HG02571 (cell line): ENCODE results near the gene EEPD1.
"Not testable (repeated sequence)": the region's sequence is repeated elsewhere in the genome, so short reads cannot be mapped to it uniquely, and the experiment has no call there.

ENCODE experiments used
- ATAC-seq: cut with Tn5 transposase; IDR thresholded peaks from one replicate; pipeline ENCODE4 v1.9.1; 2021; ENCODE audit warnings: mild to moderate bottlenecking, moderate library complexity; ENCODE audit not compliant: unreplicated experiment

The EEPD1 gene

GRCh38 chr7:36314491-36314890 lies 161.4 kb downstream of the EEPD1 start:
- ATAC-seq: no peak

- ATAC-seq: no peak
Observed at GRCh38 chr7:36315309-36315944, 162.4 kb downstream of the EEPD1 start.

GRCh38 chr7:36316319-36316718 lies 163.3 kb downstream of the EEPD1 start:
- ATAC-seq: no peak

DNA sequence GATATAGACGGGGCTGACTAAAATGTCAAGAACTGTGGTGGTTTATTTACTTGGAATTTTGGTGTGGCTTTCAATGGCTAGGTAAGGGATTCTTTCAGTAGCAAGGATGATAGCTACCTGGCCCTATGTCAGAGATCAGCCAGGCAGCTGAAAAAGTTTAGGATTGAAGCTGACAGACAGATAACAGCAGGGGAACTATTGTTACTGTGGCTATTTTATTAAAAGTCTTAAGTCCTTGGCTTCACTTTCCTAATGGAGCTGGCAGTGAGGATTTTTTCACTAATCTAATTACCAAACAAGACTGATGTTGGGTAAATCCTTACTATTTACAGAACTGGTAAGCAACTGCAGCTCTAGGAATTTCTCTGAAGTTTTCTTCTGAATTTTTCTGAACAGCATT lies 164.2 kb downstream of the EEPD1 start:
- no peak for ATAC-seq

DNA sequence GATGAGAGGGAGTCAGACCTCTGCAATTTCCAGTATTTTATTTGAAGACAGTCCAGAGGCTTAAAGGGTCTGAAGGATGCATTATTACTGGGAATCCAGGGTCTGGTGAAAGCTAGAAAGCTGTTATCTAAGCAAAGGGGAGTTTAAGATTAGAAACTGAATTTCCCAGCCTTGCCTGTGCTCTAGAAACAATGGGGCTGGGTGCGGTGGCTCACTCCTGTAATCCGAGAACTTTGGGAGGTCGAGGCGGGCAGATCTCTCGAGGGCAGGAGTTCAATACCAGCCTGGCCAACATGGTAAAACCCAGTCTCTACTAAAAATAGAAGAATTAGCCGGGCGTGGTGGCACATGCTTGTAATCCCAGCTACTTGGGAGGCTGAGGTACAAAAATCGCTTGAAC lies 165.1 kb downstream of the EEPD1 start:
- ATAC-seq: no peak

DNA sequence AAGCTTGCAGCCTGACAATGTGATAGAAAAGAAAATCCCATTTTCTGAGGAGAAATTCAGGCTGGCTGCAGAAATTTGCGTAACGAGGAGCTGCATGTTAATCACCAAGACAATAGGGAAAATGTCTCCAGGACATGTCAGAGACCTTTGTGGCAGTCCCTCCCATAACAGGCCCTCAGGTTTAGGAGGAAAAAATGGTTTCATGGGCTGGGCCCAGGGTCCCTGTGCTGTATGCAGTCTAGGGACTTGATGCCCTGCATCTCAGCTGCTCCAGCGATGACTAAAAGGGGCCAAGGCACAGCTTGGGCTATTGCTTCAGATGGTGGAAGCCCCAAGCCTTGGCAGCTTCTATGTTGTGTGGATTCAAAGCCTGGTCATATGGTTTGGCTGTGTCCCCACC lies 168.2 kb downstream of the EEPD1 start:
- not testable (repeated sequence) for ATAC-seq

GRCh38 chr7:36336390-36336789 lies 183.3 kb downstream of the EEPD1 start:
- no peak for ATAC-seq

DNA sequence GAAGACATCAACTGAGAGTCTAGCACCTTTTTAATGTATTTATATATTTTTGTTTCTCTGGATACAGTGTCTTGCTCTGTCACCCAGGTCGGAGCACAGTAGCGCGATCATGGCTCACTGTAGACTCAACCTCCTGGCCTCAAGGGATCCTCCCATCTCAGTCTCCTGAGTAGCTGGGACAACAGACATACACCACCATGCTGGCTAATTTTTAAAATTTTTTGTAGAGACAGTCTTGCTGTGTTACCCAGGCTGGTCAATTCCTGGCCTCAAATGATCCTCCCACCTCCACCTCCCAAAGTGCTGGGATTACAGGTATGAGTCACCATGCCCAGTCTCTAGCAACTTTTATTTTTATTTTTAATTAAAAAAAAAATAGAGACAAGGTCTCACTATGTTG lies 185.2 kb downstream of the EEPD1 start:
- ATAC-seq: no peak

DNA sequence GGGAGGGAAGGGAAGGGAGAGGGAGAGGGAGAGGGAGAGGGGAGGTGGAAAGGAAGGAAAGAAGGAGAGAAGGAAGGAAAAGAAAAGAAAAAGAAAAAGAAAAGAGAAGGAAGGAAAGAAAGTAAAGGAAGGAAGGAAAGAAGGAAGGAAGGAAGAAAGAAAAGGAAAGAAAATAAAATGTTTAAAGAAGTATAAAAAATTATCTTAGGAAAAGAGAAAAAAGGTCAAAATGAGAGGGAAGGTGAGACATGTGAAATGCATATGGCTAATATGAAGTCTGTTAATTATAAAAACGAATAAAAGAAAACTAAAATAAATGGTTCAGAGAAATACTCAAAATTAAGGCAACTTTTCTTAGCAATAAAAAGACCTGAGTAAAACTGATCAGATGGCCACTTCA lies 190.5 kb downstream of the EEPD1 start:
- no peak for ATAC-seq

DNA sequence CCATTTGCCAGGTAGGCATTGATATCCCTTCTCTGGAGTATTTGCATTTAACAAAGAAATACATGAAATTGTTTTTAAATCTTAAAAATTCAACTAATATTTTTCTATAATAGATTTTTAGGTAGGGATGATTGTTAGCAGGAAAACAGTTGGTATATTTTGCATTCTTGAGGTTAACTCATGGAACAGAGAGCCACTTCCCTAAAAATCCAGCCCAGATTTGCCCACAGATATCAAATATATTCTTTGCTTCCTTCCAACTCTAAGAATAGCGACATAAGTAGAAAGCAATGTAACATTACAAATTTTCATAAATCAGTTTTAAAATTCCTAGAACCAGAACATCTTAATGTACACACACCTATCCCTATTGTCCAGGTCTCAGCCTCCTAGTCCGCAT lies 191.6 kb downstream of the EEPD1 start:
- ATAC-seq: no peak

- ATAC-seq: no peak
Observed at GRCh38 chr7:36346260-36346831, 193.3 kb downstream of the EEPD1 start.

DNA sequence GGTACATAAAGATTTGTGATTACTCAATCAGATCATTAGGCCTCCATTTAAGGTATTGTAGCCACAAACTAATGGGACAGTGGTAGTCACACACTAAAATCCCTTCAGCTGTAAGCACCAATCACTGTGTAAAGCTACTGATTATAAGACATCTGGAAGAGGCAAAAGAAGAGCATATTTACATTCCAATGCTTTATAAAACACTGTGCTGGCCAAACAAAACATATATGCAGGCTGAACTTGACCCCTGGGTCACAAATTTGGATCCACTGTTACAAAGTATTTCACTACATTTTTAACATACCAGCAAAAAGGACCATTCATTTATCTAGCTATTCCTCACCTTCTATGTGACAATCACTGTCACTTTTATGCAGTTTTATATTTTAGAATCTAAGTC lies 195.2 kb downstream of the EEPD1 start:
- no peak for ATAC-seq

GRCh38 chr7:36348771-36349170 lies 195.7 kb downstream of the EEPD1 start:
- ATAC-seq: no peak

DNA sequence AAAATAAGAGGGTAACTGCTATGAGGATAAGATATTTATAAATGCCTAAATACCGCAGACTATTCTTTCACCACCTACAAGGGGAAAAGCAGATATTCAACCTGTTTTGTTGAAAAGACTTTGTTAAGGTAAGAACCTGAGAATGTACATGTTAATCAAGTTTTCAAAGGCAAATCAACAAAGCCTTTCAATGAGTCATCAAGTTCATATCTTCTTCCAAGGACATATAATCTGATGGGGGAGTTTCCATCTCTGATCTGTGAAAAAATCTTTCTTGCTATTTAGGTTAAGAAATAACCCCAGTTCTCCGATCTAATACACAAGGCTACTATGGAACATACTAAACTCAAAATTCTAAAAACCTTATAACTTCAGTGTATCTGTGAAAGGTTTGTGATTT lies 196.6 kb downstream of the EEPD1 start:
- no peak for ATAC-seq
